ENCODE data around the gene BORCS6.

The BORCS6 gene

GRCh38 chr17:8210761-8211458 is 20.9 kb upstream of the BORCS6 start:
- DNase-seq (ENCODE audit: low spot score): no peak

- peak; percentile 87 for DNase-seq (ENCODE audit: low spot score)
Measured at GRCh38 chr17:8209907-8210760, 20.2 kb upstream of the BORCS6 start, which contains the start of gene AURKB. TSS of gene AURKB (minus strand) at chr17:8210575. CDS start at chr17:8210224, 351 bp downstream.

DNA sequence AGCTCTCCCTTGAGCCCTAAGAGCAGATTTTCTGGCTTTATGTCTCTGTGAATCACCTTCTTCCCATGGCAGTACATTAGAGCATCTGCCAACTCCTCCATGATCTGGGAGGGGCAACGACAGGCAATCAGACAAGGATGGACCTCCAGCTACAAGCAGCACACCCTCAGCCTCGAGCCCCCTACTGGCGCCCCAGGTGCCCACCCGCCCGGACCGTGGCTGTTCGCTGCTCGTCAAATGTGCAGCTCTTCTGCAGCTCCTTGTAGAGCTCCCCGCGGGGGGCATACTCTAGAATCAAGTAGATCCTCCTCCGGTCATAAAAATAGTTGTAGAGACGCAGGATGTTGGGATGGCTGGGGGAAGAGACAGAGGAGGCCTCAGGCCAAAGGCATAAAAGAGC is 16.6 kb upstream of the BORCS6 start:
- DNase-seq (ENCODE audit: low spot score): no peak

DNA sequence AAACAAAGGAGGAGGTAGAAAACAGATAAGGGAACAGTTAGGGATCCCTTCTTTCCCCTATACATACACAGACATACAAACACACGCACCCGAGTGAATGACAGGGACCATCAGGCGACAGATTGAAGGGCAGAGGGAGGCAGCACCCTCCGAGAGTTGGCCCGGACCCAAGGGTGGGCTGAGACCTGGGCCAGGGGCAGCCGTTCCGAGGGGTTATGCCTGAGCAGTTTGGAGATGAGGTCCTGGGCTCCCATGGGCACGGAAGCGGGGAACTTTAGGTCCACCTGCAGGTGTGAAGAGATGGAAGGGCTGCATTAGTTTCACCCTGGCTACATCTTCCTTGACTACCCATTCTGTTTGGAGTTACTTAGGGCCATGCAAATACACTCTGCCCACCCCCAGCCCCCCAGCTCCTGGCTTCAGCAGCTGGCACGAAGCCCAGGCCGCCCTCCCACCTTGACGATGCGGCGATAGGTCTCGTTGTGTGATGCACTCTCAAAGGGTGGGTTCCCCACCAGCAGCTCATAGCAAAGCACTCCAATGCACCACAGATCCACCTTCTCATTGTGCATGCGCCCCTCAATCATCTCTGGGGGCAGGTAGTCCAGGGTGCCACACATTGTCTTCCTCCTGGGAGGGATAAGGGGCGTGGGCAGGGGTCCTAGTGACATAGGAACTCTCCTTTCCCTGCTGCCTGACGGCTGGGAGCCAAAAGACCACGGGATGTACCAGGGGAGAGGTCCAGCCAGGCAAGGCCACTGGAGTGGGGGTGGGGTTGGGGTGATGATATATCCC is 15.0 kb upstream of the BORCS6 start:
- no peak for DNase-seq (ENCODE audit: low spot score)

DNA sequence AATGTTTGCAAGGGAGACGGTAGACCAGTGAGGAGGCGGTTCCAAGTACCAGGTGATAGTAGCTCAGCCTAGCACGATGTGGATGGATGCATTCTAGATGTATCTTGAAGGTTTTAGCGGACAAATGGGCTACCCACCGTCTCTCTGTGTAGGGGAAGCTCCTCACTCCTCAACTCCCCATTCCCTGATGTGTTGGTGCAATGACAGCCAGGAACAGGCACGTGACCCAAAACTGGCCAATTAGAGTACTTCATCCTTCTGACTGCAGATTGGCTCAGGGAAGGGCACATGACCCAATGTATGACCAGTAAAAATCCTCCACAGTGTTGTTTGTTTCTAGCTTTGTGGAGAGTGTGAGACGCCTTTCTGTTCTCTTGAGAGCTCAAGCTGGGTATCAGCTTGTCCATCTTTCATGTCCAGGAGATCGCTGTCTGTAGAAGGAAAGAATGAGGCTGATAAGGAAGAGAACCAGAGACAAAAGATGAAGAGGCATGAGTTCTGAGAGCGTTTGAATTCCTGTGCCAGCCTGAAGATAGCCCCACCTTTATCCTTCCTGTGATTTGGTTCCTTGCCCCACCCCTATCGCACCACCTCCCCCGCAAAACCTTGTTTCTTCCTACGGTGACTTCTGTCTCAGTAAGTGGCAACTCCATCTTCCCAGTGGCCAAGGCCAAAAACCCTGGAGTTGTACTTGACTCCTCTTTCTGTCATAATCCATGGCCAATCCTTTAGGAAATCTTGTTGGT is 2.3 kb upstream of the BORCS6 start:
- peak; percentile 81 for DNase-seq (ENCODE audit: low spot score)

DNA sequence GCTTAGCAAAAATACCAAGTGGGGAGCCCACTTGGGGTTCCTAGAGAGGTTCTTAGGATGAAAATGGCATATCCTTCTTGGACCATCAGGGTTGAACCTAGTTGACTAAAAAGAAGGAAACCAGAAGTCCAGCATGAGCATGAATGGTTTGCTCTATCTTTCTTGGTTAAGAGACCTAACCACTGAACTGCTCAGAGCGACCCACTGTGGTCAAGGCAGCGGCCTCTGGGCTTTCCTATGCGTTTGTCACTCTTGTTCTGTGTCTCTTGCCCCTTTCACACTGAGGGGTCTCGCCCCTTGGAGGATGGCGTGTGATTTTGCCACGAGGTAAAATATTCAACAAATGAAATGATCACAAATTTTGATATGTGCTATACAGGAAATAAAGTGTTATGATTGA is 526 bp upstream of the BORCS6 start:
- DNase-seq (ENCODE audit: low spot score): no peak

DNA sequence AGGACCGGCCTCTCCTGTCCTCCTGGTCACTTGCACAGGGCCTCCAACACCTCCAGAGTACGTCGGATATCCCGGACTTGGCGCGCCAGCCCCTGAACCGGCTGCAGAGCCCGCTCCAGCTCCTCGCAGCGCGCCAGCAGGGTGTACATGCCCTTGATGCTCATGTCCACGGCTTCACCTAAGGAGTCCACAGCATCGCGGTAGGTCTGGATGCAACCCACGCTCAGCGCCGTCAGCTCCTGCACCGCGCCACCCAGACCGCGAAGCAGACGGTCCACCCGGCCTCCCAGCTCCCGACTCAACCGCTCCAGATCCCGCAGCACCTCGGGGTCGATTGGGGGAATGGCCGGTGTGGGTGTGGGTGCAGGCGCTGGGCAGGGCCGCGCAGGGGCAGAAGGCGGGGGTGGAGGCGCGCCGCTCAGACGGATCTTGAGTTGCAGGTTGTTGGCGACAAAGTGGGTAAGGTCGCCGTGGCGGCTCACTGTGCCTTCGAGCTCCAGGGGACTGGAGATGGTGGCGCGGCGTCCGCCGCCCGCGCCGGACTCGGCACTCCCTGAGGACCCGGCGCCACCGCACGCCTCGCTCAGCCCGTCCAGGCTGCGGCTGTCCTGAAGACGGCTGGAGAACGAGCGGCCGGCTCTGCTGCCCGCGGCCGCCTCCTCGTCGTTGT is 804 bp downstream of the BORCS6 start:
- no peak for DNase-seq (ENCODE audit: low spot score)

GRCh38 chr17:8188263-8188839 is 1.6 kb downstream of the BORCS6 start:
- no peak for DNase-seq (ENCODE audit: low spot score)

DNA sequence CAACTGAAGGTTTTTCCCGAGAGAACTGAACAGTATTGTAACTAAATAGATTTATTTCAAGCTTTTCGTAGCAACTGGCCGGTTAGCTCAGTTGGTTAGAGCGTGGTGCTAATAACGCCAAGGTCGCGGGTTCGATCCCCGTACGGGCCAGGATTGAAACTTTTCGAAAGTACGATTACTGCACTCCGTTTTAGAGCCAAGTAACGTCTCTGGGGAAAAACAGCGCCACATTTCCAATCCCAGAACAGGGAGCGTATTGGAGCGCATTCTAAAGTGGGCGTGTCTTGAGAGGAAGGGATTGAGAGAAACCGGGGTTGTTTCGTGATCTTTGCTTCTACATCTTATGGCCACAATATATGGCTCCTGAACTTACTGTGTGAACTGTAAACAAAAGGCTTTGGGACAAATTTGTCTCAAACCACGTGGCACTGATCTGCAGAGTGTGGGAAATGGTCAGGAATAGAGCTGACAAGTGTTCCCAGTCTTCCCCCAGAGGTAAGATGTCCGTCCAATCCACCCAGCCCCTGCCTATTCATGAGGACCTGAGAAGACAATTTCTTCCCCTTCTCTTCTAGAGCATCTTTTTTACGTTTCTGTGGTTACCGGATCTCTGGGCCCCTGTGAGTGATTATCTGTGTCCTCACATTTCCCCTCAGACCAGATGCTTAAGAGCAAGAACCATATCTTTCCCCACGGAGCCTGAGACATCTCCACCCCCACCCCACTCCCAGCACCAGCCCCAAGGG is 2.3 kb downstream of the BORCS6 start:
- DNase-seq (ENCODE audit: low spot score): peak; percentile 78

DNA sequence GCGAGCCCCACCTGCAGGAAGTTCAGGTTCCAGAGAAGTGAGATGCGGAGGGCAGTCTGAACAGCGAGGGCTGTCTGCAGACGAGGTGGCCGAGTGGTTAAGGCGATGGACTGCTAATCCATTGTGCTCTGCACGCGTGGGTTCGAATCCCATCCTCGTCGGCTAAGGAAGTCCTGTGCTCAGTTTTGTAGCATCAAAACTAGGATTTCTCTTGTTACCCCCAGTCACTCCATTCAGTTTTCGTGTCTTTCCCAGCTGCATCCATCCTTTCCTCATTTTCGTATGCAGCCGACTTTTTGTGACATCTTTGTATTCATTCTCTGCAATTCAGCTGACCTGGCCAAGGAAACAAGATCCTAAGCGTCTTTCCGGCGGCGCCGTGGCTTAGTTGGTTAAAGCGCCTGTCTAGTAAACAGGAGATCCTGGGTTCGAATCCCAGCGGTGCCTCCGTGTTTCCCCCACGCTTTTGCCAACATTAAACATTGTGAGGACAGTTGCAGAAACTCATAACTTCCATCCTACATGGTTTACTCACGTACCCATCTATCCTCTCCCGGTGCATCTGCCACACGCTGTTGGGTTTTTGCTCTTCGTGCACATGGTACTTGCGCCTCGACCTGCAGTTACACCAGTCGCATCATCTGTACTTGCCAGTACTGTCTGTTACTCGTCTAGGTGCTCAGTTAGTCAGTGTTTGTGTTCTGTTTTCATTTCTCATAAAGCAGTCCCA is 3.0 kb downstream of the BORCS6 start:
- no peak for DNase-seq (ENCODE audit: low spot score)

DNA sequence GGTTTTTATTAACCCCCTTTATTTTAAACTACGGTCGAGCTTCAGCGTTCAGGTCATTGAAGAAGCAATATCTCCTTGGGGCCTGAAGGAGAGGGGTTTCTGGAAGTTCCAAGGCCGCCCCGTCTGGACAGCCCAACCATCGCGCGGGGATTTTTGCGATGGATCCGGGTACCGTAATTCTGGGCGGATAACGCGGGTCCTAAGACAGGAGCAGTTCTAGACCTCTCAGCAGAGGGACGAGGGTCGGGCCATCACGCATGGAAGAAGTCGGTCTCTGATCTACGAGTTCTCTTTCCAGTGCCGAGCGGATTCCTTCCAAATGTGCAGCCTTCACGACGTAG is 3.6 kb downstream of the BORCS6 start:
- DNase-seq (ENCODE audit: low spot score): no peak

GRCh38 chr17:8185582-8186445 is 4.2 kb downstream of the BORCS6 start:
- DNase-seq (ENCODE audit: low spot score): no peak

GRCh38 chr17:8176998-8177731 is 12.8 kb downstream of the BORCS6 start:
- no peak for DNase-seq (ENCODE audit: low spot score)

DNA sequence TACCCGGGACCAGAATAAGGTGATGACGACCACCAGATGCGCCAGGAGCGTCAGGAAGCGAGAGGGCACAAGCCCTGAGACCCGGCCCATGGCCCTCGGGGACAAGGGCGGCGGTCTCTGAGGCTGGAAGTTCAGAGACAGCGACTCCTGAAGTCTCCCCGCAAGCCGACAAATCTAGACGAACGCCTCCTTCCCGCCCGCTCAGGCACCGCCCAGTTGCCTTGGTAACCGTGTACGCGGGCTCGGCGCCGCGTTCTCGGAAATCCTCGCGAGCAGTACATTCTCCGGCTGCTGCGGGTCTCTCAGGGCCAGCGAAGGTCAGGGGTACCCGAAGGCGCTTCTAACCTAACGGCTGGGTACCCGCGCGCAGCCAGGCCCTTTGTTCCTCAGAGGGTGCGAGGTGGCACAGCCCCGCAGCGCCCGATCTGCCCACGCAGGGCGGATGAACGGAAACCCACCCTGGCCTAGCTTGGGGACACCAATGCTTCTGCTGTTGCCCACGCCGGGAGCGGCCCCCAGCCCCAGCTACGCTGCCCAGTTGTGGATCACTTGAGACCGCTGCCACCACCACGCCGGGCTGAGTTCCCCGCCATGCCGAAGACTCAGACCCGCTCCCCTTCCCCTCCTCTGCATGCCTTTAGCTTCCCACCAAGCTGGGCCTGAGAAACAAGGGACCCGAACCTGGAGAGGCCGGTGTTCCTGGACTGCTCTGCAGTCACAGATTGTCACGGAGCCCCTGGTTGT is 13.6 kb downstream of the BORCS6 start, which contains the start of gene TMEM107:
Gene TMEM107, minus strand, starts transcription at position 184 of the 744 bp plus-strand sequence. Its CDS starts 94 bp downstream, at position 90.
- DNase-seq (ENCODE audit: low spot score): no peak

DNA sequence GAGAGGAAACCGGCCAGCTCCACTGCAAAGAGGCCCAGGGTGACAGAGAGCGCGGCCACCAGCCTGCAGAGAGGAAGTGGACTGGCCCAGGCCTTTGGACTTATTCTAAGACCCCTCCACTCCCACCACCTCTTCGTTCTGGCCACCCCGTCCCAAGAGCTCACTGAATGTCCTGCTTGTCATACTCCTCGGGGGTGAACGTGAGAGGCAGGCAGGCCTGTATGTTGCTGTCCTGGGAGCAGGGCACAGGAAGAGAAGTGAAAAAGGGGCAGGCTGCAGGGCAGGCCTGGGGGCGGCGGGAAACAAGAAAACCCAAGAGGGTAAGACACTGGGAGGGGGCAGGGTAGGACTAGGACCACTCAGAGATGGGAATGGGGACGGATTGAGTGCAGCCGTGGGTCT is 14.2 kb downstream of the BORCS6 start:
- DNase-seq (ENCODE audit: low spot score): no peak

DNA sequence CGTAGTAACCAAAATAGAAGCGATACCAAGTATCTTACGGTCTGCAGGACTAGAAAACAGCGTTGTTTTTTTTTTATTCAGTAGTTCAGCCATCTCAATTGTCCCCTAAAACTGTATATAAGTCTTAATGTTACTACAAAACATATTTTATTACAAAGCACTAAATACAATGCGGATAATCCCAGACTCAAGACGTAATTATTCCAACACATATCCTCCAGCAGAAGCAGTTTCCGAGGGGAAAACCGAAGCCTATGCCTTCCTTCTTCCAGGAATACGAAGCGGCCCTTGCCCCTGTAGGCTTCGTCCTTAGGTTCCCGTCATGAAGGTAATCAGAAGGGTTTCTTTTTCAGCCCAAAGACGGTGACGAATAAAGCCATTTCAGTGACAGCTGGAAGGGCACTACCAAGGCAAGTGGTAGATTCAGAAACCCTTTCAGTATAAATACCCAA is 16.1 kb downstream of the BORCS6 start:
- DNase-seq (ENCODE audit: low spot score): no peak
